ENCODE data around the gene TRIM34.
"Not testable (repeated sequence)": the region's sequence is repeated elsewhere in the genome, so short reads cannot be mapped to it uniquely, and the experiment has no call there.

TRIM34 gene

GRCh38 chr11:5688482-5688881, 63.7 kb downstream of the TRIM34 start:
- DNase-seq = no peak

DNA sequence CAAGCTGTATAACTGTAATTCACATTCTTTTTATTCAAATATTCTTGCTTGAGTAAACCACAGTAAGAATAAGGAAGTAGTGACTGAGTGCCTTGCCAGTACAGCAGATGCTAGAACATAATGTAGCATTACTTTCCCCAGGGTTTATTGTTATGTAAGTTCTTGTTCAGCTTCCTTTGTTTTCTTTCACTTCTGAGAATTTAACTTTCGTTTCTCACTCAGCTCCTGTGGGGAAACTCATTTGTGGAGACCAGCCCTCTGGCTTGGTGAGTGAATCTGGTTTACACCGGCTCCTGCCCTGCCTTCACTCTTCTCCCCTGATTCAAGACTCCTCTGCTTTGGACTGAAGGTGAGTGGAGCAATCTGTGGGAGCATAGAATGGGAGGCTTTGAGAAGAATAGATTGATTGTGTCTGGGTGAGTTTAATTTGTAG, 64.8 kb downstream of the TRIM34 start, which contains the start of gene TRIM22:
TSS of gene TRIM22 (plus strand) at position 240 of the 433 bp plus-strand sequence. CDS start 6,443 bp downstream, outside the sequence.
- DNase-seq = no peak

- no peak for DNase-seq
These were observed 65.4 kb downstream of the TRIM34 start for GRCh38 chr11:5690216-5690615.

GRCh38 chr11:5690736-5691135, 65.9 kb downstream of the TRIM34 start:
- DNase-seq = no peak

DNA sequence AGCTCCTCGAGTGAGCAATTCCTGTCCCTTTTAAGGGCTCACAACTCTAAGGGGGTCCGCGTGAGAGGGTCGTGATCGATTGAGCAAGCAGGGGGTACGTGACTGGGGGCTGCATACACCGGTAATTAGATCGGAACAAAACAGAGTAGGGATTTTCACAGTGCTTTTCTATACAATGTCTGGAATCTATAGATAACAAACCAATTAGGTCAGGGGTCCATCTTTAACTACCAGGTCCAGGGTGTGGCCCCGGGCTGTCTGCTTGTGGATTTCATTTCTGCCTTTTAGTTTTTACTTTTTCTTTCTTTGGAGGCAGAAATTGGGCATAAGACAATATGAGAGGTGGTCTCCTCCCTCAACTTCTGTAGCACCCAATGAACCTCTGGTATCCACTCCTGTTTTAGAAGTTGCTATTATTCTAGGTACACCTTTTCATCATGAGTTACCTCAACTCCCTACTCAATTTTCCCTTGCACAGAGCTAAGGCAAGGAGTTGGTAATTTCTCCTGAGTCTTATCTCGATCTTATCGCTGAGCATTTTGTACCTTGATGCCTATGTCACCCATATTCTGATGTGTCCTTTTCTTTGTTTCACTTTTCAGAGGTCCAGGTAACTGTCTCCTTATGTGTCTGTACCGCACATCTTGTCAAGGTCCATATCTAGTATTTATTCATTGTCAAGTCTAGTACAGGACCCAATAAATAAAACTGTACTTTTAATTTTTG, 66.6 kb downstream of the TRIM34 start:
- not testable (repeated sequence) for DNase-seq

- no peak for DNase-seq
These were observed 67.2 kb downstream of the TRIM34 start for GRCh38 chr11:5691964-5692361.
